HG03095 (cell line): Measurements from ENCODE around the gene RPL39L.
A peak's percentile ranks its signal among the peaks of the same experiment; 100 is the strongest.

Experiments
- ATAC-seq: cut with Tn5 transposase; IDR thresholded peaks from one replicate; pipeline ENCODE4 v1.9.1; 2021; ENCODE audit warnings: moderate library complexity; ENCODE audit not compliant: unreplicated experiment

Gene RPL39L

GRCh38 chr3:187072102-187072501 lies 67.2 kb downstream of the RPL39L start:
- peak; percentile 21 for ATAC-seq
